Trophoblast cell (in vitro differentiated cells and primary cell): ENCODE data around the gene FAU.

Experiments used
- DNase-seq, 2 donors: peaks; one replicate each; pipeline ENCODE4 v3.0.0-alpha.2; 2016
- H2AFZ ChIP-seq: 2 replicates; pipeline ENCODE4 v1.6.1; 2013; ENCODE audit warnings: low read length, moderate library complexity, mild to moderate bottlenecking; ENCODE audit not compliant: insufficient read depth, poor library complexity
- H2AK5ac ChIP-seq: 2 replicates; pipeline ENCODE4 v1.6.1; 2013; ENCODE audit warnings: mild to moderate bottlenecking, low read length
- H2BK120ac ChIP-seq: 2 replicates; pipeline ENCODE4 v1.6.1; 2013; ENCODE audit warnings: low read length, mild to moderate bottlenecking, moderate library complexity; ENCODE audit not compliant: insufficient read depth, poor library complexity
- H2BK12ac ChIP-seq: 2 replicates; pipeline ENCODE4 v1.6.1; 2013; ENCODE audit warnings: mild to moderate bottlenecking, low read length, moderate library complexity
- H2BK5ac ChIP-seq: 2 replicates; pipeline ENCODE4 v1.6.1; 2013; ENCODE audit warnings: low read length, low read depth, moderate library complexity, mild to moderate bottlenecking; ENCODE audit not compliant: poor library complexity
- H3K14ac ChIP-seq: 2 replicates; pipeline ENCODE4 v1.6.1; 2013; ENCODE audit warnings: mild to moderate bottlenecking, low read length
- H3K18ac ChIP-seq: 2 replicates; pipeline ENCODE4 v1.6.1; 2013; ENCODE audit warnings: mild to moderate bottlenecking, low read length
- H3K23ac ChIP-seq: 2 replicates; pipeline ENCODE4 v1.6.1; 2013; ENCODE audit warnings: low read length
- H3K27ac ChIP-seq: 2 replicates; pipeline ENCODE4 v1.5.1; 2013; ENCODE audit warnings: low read depth, mild to moderate bottlenecking, inconsistent platforms, low read length, moderate library complexity
- H3K27me3 ChIP-seq: 2 replicates; pipeline ENCODE4 v1.6.1; 2013; ENCODE audit warnings: inconsistent platforms, mild to moderate bottlenecking, low read length, moderate library complexity; ENCODE audit not compliant: insufficient read depth
- H3K36me3 ChIP-seq, 2 experiments: 1 replicate in 1 of 2; 2 replicates in 1 of 2; pipeline ENCODE4 v1.6.1; 2013; ENCODE audit warnings: low read length in 2 of 2, mild to moderate bottlenecking in 2 of 2, moderate library complexity in 1 of 2; ENCODE audit not compliant: insufficient read depth in 2 of 2, control insufficient read depth in 1 of 2
- H3K4ac ChIP-seq: 2 replicates; pipeline ENCODE4 v1.6.1; 2013; ENCODE audit warnings: low read depth, mild to moderate bottlenecking, low read length, moderate library complexity
- H3K4me1 ChIP-seq, 2 experiments: 1 replicate in 1 of 2; 2 replicates in 1 of 2; pipeline ENCODE4 v1.6.1; 2013; ENCODE audit warnings: low read length in 2 of 2, mild to moderate bottlenecking in 2 of 2, moderate library complexity in 1 of 2; ENCODE audit not compliant: insufficient read depth in 2 of 2, control insufficient read depth in 1 of 2
- H3K4me2 ChIP-seq: 2 replicates; pipeline ENCODE4 v1.6.1; 2013; ENCODE audit warnings: inconsistent platforms, mild to moderate bottlenecking, low read length, moderate library complexity
- H3K4me3 ChIP-seq: 2 replicates; pipeline ENCODE4 v1.5.1; 2013; ENCODE audit warnings: mild to moderate bottlenecking, low read depth, low read length, inconsistent platforms
- H3K79me1 ChIP-seq: one replicate; pipeline ENCODE4 v1.6.1; 2013; ENCODE audit warnings: low read length
- H3K79me2 ChIP-seq: 2 replicates; pipeline ENCODE4 v1.6.1; 2013; ENCODE audit warnings: low read length, mild to moderate bottlenecking; ENCODE audit not compliant: control insufficient read depth, insufficient read depth, poor library complexity
- H3K9ac ChIP-seq: 2 replicates; pipeline ENCODE4 v1.6.1; 2013; ENCODE audit warnings: mild to moderate bottlenecking, low read length
- H3K9me3 ChIP-seq: 2 replicates; pipeline ENCODE4 v1.6.1; 2013; ENCODE audit warnings: low read depth, mild to moderate bottlenecking, control low read depth, inconsistent platforms, low read length; ENCODE audit not compliant: insufficient read depth
- H4K12ac ChIP-seq: 2 replicates; pipeline ENCODE4 v1.6.1; 2013; ENCODE audit warnings: low read depth, mild to moderate bottlenecking, low read length, moderate library complexity
- H4K8ac ChIP-seq: 2 replicates; pipeline ENCODE4 v1.6.1; 2013; ENCODE audit warnings: low read depth, mild to moderate bottlenecking, low read length, moderate library complexity
- H4K91ac ChIP-seq: one replicate; pipeline ENCODE4 v1.6.1; 2013; ENCODE audit warnings: low read depth, mild to moderate bottlenecking, low read length, moderate library complexity
- WGBS: extraction: QIAGEN DNeasy Blood & Tissue Kit; methylation state at CpG from one replicate; pipeline ENCODE4 v1.1.7; 2013; ENCODE audit warnings: missing lambda C conversion rate; ENCODE audit not compliant: insufficient read length, insufficient coverage; ENCODE audit errors: extremely low coverage; 5-methylcytosine and 5-hydroxymethylcytosine counted together

FAU gene

GRCh38 chr11:65159012-65159411, 37.1 kb upstream of the FAU start:
- Histone ChIP-seq H3K4ac (no peak overlapping the region), H2AK5ac (no peak overlapping the region), H3K79me1 (no peaks in the 10 kb centered on the region), H3K18ac (no peak overlapping the region), H3K14ac (no peak overlapping the region), H3K27ac (no peak overlapping the region), H3K79me2 (no peaks in the 10 kb centered on the region), H3K4me1 (peaks cover 2% of the 10 kb centered on the region in 2 experiments), H3K4me2 (no peak overlapping the region), H4K8ac (no peak overlapping the region), H2BK5ac (no peak overlapping the region), H3K4me3 (no peak overlapping the region), H2BK12ac (no peak overlapping the region), H4K91ac (no peak overlapping the region), H3K27me3 (no peaks in the 10 kb centered on the region), H4K12ac (no peak overlapping the region), H2BK120ac (no peak overlapping the region), H3K23ac (no peak overlapping the region), H3K9me3 (no peaks in the 10 kb centered on the region), H3K36me3 (no peaks in the 10 kb centered on the region), H2AFZ (no peak overlapping the region), H3K9ac (no peak overlapping the region)
- WGBS = no CpG with 5 or more reads among the region's 5 CpGs
- no peak for DNase-seq

GRCh38 chr11:65157336-65157735, 35.4 kb upstream of the FAU start:
- DNase-seq = no peak
- H2AK5ac ChIP-seq = no peak overlapping the region
- H4K12ac ChIP-seq = no peak overlapping the region
- H3K27ac ChIP-seq = no peak overlapping the region
- H3K9me3 ChIP-seq = no peaks in the 10 kb centered on the region
- H4K91ac ChIP-seq = no peak overlapping the region
- no peak overlapping the region for H3K14ac ChIP-seq
- no peaks in the 10 kb centered on the region for H3K79me2 ChIP-seq
- no peaks in the 10 kb centered on the region for H3K79me1 ChIP-seq
- no CpG with 5 or more reads among the region's 3 CpGs for WGBS
- no peak overlapping the region for H2BK12ac ChIP-seq
- no peaks in the 10 kb centered on the region for H3K36me3 ChIP-seq
- no peak overlapping the region for H4K8ac ChIP-seq
- no peak overlapping the region for H2AFZ ChIP-seq
- no peak overlapping the region for H3K4me3 ChIP-seq
- no peak overlapping the region for H2BK5ac ChIP-seq
- no peaks in the 10 kb centered on the region for H3K27me3 ChIP-seq
- no peak overlapping the region for H3K23ac ChIP-seq
- H3K4ac ChIP-seq = no peak overlapping the region
- H2BK120ac ChIP-seq = no peak overlapping the region
- no peak overlapping the region for H3K18ac ChIP-seq
- no peak overlapping the region for H3K4me2 ChIP-seq
- no peak overlapping the region for H3K9ac ChIP-seq
- peaks cover 2% of the 10 kb centered on the region in 2 experiments for H3K4me1 ChIP-seq

- Histone ChIP-seq H3K79me1 (no peaks in the 10 kb centered on the region), H3K9me3 (no peaks in the 10 kb centered on the region), H2BK12ac (no peak overlapping the region), H2BK120ac (no peak overlapping the region), H3K36me3 (no peaks in the 10 kb centered on the region), H3K4me3 (no peak overlapping the region), H2BK5ac (no peak overlapping the region), H3K9ac (no peak overlapping the region), H4K91ac (no peak overlapping the region), H3K14ac (no peak overlapping the region), H3K4me1 (peaks cover 2% of the 10 kb centered on the region in 2 experiments), H3K23ac (no peak overlapping the region), H2AFZ (no peak overlapping the region), H3K18ac (no peak overlapping the region), H4K12ac (no peak overlapping the region), H3K27ac (no peak overlapping the region), H3K27me3 (no peaks in the 10 kb centered on the region), H2AK5ac (no peak overlapping the region), H3K4me2 (no peak overlapping the region), H3K4ac (no peak overlapping the region), H3K79me2 (no peaks in the 10 kb centered on the region), H4K8ac (no peak overlapping the region)
- no CpG with 5 or more reads among the region's 3 CpGs for WGBS
- no peak for DNase-seq
Measured at GRCh38 chr11:65156926-65157325, 35.0 kb upstream of the FAU start.

GRCh38 chr11:65156256-65156655, 34.3 kb upstream of the FAU start:
- Histone ChIP-seq H3K4me3 (no peak overlapping the region), H3K79me2 (no peaks in the 10 kb centered on the region), H3K4ac (no peak overlapping the region), H3K4me2 (no peak overlapping the region), H4K91ac (no peak overlapping the region), H3K79me1 (no peaks in the 10 kb centered on the region), H3K36me3 (no peaks in the 10 kb centered on the region), H2BK12ac (no peak overlapping the region), H2AFZ (no peak overlapping the region), H3K27me3 (no peaks in the 10 kb centered on the region), H3K9me3 (no peaks in the 10 kb centered on the region), H3K9ac (no peak overlapping the region), H2BK5ac (no peak overlapping the region), H4K12ac (no peak overlapping the region), H4K8ac (no peak overlapping the region), H2AK5ac (no peak overlapping the region), H3K27ac (no peak overlapping the region), H2BK120ac (no peak overlapping the region), H3K23ac (no peak overlapping the region), H3K14ac (no peak overlapping the region), H3K4me1 (peaks cover 2% of the 10 kb centered on the region in 2 experiments), H3K18ac (no peak overlapping the region)
- no peak for DNase-seq
- WGBS = no CpG with 5 or more reads among the region's 3 CpGs
